HG03196 (cell line): ENCODE data around the gene RPL36A.
A peak's percentile ranks its signal among the peaks of the same experiment; 100 is the strongest.

Experiments used
- ATAC-seq: cut with Tn5 transposase; IDR thresholded peaks from one replicate; pipeline ENCODE4 v1.9.1; 2021; ENCODE audit not compliant: unreplicated experiment

Gene RPL36A

DNA sequence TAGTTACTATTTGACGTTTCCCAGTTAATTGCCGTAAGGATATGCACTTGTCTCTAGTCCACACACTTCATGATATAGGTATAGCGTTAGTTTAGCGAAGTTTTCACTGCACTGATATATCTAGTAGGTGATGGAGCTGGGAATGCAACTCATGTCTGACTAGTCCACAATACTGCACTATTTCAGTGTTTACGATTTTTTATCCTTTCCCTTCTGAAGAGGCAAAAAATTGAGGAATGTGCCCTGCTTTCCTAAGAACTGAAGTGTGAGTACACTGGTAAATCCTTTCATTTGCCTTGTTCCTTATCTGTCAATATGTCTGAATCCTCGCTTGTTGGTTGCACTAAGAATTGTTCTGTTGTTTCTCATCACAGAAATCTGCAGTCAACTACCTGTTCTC is 1.0 kb downstream of the RPL36A start:
- ATAC-seq, result no peak

DNA sequence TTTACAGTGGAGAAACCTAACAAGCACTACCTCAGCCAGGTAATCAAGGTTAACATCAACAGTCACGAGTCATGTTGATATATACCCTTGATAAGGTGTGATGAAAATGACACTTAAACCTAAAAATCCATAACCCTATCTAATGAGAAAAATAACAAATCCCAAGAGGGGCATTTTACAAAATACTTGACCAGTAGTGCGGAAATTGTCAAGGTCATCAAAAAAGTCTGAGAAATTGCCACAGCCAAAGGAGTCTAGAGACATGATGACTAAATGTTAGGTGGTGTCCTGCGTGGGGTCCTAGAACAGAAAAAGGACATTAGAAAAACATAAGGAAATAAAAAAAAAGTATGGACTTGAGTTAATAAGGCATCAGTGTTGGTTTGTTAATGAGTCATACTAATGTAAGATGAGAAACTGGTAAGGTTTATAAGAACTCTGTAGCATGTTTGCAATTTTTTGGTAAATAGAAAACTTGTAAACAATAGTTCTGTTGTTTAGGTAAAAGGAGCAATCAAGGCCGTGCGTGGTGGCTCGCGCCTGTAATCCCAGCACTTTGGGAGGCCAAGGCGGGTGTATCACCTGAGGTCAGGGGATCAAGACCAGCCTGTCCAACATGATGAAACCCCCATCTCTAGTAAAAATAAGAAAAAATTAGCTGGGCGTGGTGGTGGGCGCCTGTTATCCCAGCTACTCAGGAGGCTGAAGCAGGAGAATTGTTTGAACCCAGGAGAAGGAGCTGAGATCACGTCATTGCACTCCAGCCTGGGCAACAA is 2.9 kb downstream of the RPL36A start:
- ATAC-seq, result no peak

- ATAC-seq, result no peak
Measured at GRCh38 chrX:101394372-101394771, 3.6 kb downstream of the RPL36A start.

GRCh38 chrX:101395789-101396188 is 5.0 kb downstream of the RPL36A start:
- ATAC-seq, result no peak

GRCh38 chrX:101397779-101398178 is 7.0 kb downstream of the RPL36A start:
- ATAC-seq, result no peak

GRCh38 chrX:101398694-101399093 is 7.9 kb downstream of the RPL36A start:
- ATAC-seq, result no peak

- ATAC-seq, result no peak
Measured at GRCh38 chrX:101399825-101400224, 9.0 kb downstream of the RPL36A start.

DNA sequence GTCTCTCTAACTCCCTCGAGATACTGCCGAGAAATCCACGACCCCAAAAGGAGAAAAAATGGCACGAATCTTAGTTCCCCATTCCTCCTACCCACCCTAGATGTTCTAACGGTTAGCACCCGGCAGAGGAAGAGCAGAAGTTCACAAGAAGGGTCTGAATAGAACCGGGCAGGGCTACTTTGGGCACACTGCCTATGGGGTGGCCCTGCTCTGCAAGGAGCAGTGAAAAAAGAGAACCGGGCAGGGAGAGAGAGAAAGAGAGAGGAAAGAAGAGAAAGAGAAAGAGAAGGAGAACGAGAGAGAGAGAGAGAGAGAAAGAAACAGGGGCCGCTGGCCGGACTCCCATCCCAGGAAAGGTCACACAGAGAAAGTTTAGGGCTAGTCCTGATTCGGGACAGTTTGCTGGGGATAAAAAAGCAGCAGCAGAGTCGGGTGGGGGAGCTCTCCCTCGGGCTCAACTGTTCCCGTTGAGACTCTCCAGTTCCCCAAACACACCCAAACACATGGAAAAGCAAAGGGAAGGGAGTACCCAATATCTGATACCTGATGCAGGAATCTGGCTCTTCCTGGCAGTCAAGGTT is 16.4 kb downstream of the RPL36A start:
- ATAC-seq, result peak; percentile 1

- peak; percentile 96 for ATAC-seq
Measured at GRCh38 chrX:101407748-101408531, 17.1 kb downstream of the RPL36A start, which contains the start of the genes GLA and HNRNPH2. Gene GLA (minus strand): TSS chrX:101407925. CDS start chrX:101407903, 22 bp downstream. Gene HNRNPH2 (plus strand): TSS chrX:101408222. CDS start chrX:101411989, 3,767 bp downstream.

- no peak for ATAC-seq
Measured at GRCh38 chrX:101408532-101408841, 17.7 kb downstream of the RPL36A start.

DNA sequence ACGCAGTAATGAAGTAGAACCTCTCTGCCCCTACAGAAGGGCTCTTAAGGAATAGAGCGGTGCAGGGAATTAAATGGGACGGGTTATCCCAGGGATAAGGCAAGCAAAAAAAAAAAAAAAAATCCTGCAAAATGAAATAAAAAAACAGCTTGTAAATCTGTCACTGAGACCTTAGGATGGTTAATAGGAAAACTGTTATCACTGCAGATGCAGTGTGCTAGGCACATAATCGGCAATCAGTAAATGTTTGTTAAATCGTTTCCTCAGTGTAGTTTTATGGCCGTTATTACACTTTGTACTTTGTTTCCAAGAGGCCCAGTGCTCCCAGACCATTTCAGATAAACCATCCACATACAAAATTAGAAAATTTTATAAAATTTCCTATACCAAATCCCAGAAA is 18.2 kb downstream of the RPL36A start:
- ATAC-seq, result no peak

DNA sequence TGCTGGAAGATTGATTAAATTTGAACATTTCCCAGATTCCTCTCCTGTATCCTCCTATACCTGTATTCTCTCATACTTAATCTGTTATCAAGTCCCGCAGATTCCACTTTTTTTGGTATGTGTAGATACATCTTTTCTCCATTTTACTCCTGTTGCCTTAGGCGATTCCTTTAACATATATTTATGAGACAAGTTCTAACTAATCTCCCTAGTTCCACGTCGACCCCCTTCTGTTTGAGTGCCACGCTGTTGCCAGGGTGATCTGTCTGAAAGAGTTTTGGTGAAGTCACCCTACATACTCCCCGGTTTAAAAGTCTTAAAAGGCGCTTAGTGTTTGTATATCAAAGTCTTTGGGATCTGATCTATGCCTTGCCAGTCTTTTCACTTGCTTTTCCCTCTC is 19.6 kb downstream of the RPL36A start:
- ATAC-seq, result no peak

DNA sequence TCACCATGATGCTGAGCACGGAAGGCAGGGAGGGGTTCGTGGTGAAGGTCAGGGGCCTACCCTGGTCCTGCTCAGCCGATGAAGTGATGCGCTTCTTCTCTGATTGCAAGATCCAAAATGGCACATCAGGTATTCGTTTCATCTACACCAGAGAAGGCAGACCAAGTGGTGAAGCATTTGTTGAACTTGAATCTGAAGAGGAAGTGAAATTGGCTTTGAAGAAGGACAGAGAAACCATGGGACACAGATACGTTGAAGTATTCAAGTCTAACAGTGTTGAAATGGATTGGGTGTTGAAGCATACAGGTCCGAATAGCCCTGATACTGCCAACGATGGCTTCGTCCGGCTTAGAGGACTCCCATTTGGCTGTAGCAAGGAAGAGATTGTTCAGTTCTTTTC is 21.2 kb downstream of the RPL36A start:
- ATAC-seq, result no peak

DNA sequence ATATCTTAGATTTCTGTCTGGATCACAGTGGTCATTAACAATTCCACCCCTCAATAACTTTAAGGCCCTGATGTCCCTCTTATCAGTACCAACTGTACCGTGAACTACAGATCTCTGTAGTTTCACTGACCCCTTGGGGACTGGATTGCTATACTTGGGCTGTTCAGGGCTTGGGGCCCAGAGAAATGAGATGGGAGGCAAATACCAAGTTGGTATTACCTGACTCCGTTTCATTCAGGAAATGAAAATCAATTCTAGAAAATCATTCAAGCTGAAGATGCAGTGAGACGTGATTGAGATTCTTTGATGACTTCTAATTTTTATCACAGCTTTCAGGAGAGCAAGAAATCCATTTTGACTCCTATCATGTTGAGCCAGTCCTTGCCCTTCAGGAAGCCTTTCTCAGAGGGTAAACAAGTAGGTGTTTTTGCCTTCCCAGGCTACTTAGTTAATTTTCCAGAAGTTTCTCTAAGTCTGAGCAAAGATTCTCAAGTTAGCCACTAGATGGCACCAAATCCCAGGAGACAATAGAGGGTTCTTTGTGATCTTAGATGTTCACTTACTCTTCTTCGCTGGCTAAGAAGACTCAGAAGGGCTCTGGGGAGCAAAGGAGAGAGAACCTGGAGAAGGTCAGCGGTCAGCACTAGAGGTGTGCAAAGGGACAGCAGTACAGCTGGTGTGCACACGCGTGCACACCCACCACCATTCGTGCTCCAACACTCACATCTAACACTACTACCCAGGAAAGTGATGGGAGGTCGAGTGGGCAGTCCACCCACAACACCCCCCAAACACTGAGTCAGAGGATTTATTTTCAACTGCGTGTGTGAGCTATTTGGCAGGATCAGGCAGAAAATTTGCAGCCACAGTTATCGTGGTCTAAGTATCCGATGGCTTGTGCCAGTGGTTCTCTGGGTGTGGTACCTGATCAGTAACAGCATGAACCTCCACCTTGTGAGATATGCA is 24.7 kb downstream of the RPL36A start:
- ATAC-seq, result peak; percentile 50

DNA sequence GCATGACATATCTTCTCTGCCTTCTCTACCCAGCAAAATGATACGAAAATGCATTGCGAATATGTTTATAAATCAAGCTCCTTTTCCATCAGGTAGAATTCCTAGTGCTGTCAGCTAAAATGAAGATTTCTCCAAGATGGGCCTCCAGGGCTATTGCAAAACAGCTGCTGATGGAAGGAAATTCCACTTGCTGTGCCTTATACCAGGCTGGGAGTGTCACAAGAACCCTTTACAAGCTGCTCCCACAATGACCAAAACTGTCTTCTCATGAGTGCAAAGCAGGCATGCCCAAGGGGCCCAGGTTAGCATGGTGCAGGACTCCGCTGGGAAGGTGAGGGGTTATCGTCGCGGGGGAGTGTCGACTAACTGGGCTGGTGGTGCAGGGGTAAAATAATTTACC is 25.9 kb downstream of the RPL36A start:
- no peak for ATAC-seq

- ATAC-seq, result no peak
Measured at GRCh38 chrX:101417190-101417589, 26.4 kb downstream of the RPL36A start.

DNA sequence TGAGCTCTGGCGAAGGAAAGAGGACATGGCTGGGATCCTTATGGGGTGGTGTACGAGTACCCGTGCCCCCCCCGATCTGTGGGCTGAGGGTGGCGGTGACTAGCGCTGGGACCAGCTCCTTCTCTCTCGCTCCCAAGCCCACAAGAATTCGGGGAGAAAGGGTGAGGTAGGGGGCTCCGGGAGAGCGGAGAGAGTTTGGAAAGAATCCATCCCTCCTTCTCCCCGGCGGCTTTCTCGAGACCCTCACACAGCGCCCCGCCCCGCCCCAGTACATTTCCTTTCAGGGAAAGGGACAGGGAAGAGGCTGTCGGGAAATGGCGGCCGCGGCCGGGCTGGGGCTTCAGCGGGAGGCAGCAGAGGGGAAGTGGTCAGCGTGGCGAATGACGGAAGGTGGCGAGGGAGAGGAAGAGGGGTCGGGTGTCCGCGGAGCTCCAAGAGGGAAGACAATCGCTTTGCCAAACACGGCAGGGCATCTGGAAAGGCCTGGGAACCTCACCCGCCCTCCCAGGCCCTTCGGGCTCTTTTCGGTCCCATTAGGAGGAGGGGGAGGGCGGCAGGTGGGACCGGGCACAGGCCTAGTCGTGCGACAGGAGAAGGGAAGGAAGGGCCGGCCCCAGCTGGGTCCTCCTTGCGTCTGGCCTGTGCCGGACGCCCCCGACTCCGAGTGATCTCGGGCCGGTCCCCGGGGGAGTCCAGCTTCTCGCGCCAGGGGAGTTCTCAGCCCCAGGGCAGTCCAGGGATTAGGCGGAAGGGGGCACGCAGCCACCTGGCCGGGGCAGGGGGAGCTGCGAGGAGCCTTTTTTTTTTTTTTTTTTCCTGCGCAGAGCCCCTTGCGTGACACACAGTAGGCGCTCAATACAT is 27.4 kb downstream of the RPL36A start:
- peak; percentile 50 for ATAC-seq

DNA sequence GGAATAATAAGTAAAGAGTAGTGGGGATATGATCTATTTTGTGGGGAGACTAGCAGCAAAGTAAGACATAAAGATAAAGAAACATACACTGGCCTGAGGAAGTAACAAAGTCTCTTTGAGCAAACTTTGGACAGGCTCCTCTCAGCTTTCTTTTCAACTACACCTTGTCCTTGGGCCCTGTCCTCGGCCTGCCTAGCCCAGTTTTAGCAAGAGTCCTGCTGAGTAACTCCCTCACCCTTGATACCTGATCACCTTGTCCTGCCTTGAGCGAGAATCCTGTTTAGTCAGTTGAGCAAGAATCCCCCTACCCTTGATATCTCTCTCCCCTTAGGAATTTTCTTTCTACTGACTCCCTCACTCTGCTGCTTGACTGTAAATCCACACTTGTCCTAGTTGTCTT is 28.7 kb downstream of the RPL36A start:
- no peak for ATAC-seq

DNA sequence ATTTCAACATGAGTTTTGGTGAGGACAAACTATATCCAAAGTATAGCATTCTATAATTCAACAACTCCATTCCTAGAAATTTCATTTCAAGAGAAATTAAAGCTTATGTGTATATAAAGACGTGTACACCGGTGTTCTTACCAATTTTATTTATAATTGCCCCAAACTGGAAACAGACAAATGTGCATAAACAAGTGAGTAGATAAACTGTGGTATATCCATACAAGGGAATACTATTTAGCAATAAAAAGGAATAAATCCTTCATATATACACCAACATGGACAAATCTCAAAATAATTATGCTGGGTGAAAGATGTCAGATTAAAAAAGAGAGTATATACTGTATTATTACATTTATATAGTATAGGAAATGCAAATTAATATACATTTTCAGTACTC is 37.1 kb downstream of the RPL36A start:
- no peak for ATAC-seq

- peak; percentile 56 for ATAC-seq
Measured at GRCh38 chrX:101429934-101430333, 39.1 kb downstream of the RPL36A start.
